ENCODE data around the gene SHISA5.
"Not testable (repeated sequence)": the region's sequence is repeated elsewhere in the genome, so short reads cannot be mapped to it uniquely, and the experiment has no call there.

SHISA5 gene

DNA sequence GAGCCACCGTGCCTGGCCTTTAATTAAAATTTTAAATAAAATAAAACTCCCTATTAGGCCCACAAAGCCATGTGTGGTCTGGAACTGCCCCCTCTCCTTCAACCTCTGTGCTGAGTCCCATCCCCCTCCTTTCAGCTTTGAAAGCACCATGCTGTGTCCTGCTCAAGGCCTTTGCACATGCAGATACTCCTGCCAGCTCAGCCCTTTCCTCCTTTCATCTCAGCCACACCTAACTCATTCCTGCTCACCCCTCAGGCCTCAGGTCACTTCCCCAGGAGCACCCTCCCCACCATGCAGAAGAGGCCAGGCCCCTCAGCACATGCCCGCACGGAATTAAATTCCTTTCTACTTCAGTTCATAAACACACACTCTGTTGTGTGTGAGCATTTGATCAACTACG, 29.4 kb downstream of the SHISA5 start:
- Histone ChIP-seq H3K4me3 (ENCODE audit: severe bottlenecking) (no peak overlapping the region), H3K36me3 (ENCODE audit: low read depth) (peaks cover 3% of the 10 kb centered on the region; the same call in 1 of the 2 replicates), H3K27ac (ENCODE audit: poor library complexity, severe bottlenecking) (no peak overlapping the region), H3K4me1 (ENCODE audit: insufficient read depth, poor library complexity, severe bottlenecking) (peaks cover 11% of the 10 kb centered on the region), H3K9me3 (ENCODE audit: severe bottlenecking) (no peaks in the 10 kb centered on the region), H3K27me3 (ENCODE audit: insufficient read depth, poor library complexity, severe bottlenecking) (no peaks in the 10 kb centered on the region)
- ATAC-seq (ENCODE audit: low read depth), result no peak
- TF ChIP-seq, protein P1, sequence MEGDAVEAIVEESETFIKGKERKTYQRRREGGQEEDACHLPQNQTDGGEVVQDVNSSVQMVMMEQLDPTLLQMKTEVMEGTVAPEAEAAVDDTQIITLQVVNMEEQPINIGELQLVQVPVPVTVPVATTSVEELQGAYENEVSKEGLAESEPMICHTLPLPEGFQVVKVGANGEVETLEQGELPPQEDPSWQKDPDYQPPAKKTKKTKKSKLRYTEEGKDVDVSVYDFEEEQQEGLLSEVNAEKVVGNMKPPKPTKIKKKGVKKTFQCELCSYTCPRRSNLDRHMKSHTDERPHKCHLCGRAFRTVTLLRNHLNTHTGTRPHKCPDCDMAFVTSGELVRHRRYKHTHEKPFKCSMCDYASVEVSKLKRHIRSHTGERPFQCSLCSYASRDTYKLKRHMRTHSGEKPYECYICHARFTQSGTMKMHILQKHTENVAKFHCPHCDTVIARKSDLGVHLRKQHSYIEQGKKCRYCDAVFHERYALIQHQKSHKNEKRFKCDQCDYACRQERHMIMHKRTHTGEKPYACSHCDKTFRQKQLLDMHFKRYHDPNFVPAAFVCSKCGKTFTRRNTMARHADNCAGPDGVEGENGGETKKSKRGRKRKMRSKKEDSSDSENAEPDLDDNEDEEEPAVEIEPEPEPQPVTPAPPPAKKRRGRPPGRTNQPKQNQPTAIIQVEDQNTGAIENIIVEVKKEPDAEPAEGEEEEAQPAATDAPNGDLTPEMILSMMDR (IDR thresholded peaks at IDR 0.05; ENCODE audit: poor library complexity, severe bottlenecking), result no peak
- DNase-seq (ENCODE audit: low spot score), result no peak

DNA sequence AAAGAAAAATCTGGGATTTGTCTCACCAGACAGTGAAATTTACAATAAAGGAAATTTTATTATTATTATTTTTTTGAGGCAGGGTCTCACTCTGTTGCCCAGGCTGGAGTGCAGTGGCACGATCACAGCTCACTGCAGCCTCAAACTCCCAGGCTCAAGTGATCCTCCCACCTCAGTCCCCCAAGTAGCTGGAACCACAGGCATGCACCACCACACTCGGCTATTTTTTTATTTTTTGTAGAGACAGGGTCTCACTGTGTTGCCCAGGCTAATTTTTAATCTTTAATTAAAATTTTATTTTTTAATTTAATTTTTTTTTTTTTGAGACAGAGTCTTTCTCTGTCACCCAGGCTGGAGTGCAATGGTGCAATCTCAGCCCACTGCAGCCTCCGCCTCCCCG, 29.9 kb downstream of the SHISA5 start:
- H3K4me1 ChIP-seq (ENCODE audit: insufficient read depth, poor library complexity, severe bottlenecking), result peaks cover 11% of the 10 kb centered on the region
- peak overlapping the region; percentile 85 for H3K27ac ChIP-seq (ENCODE audit: poor library complexity, severe bottlenecking)
- not testable (repeated sequence) for DNase-seq (ENCODE audit: low spot score)

DNA sequence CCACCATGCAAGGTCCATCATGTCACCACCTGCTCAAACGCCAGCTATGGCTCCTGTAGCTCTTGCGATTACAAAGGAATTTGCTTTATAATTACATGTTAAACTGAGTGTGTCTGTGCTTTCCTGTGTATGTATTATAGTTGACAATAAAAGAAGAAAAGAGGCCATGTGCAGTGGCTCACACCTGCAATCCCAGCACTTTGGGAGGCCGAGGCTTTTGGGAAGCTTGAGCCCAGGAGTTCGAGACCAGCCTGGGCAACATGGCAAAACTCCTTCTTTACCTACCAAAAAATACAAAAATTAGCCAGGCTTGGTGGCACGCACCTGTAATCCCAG, 30.4 kb downstream of the SHISA5 start:
- no peak for ATAC-seq (ENCODE audit: low read depth)
- peaks cover 8% of the 10 kb centered on the region; the same call in 1 of the 2 replicates for H3K36me3 ChIP-seq (ENCODE audit: low read depth)
- TF ChIP-seq, protein P1 (IDR thresholded peaks at IDR 0.05; ENCODE audit: poor library complexity, severe bottlenecking), result no peak
- H3K4me3 ChIP-seq (ENCODE audit: severe bottlenecking), result no peak overlapping the region
- H3K27ac ChIP-seq (ENCODE audit: poor library complexity, severe bottlenecking), result peak overlapping the region; percentile 85
- no peak for DNase-seq (ENCODE audit: low spot score)
- H3K27me3 ChIP-seq (ENCODE audit: insufficient read depth, poor library complexity, severe bottlenecking), result no peaks in the 10 kb centered on the region
- no peaks in the 10 kb centered on the region for H3K9me3 ChIP-seq (ENCODE audit: severe bottlenecking)
- peaks cover 11% of the 10 kb centered on the region for H3K4me1 ChIP-seq (ENCODE audit: insufficient read depth, poor library complexity, severe bottlenecking)

More for the DNA sequence above, 29.9 kb downstream of the SHISA5 start:
- H3K36me3 ChIP-seq (ENCODE audit: low read depth); ATAC-seq (ENCODE audit: low read depth); H3K4me3 ChIP-seq (ENCODE audit: severe bottlenecking); H3K27me3 ChIP-seq (ENCODE audit: insufficient read depth, poor library complexity, severe bottlenecking); H3K9me3 ChIP-seq (ENCODE audit: severe bottlenecking): not testable (repeated sequence)

DNA sequence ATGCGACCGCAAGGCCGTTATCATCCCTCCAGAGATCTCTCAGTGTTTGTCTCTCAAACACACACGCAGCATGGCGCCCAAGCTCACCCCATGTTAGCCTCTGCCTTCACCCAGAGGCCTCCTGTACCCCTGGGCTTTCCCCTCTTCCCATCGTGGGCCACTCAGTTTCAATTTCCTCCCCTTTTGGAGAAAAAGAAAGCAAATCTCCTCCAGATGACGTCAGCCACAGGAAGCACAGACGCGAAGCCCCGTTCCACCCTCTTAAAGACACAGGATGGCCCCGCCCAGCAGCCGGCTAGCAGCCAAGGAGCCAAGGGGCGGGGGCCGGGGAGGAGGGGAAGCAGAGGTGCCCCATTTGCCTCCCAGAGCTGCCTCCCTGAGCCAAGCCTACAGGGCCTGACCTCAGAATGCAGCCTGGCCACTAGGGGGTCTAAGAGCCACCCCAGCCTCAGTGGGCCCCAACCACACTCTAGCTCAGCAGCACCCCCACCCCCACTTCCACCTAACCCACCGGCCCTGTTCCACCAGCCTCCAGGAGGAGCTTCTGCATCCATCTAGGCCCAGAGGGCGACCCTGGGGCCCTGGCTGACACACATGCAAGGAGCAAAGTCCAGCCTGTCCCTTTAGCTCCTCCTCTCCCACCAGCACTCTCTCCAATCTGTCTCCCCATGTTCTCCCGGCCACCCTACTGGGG, 30.9 kb downstream of the SHISA5 start:
- ATAC-seq (ENCODE audit: low read depth) (peak; percentile 84), DNase-seq (ENCODE audit: low spot score) (peak; percentile 91)
- TF ChIP-seq, protein P1 (IDR thresholded peaks at IDR 0.05; ENCODE audit: poor library complexity, severe bottlenecking), result peak; percentile 42
- H3K9me3 ChIP-seq (ENCODE audit: severe bottlenecking), result no peaks in the 10 kb centered on the region
- H3K27me3 ChIP-seq (ENCODE audit: insufficient read depth, poor library complexity, severe bottlenecking), result no peaks in the 10 kb centered on the region
- peaks cover 11% of the 10 kb centered on the region for H3K4me1 ChIP-seq (ENCODE audit: insufficient read depth, poor library complexity, severe bottlenecking)
- peak overlapping the region; percentile 51 for H3K4me3 ChIP-seq (ENCODE audit: severe bottlenecking)
- H3K27ac ChIP-seq (ENCODE audit: poor library complexity, severe bottlenecking), result peak overlapping the region; percentile 85
- peaks cover 13% of the 10 kb centered on the region; the same call in 1 of the 2 replicates for H3K36me3 ChIP-seq (ENCODE audit: low read depth)

DNA sequence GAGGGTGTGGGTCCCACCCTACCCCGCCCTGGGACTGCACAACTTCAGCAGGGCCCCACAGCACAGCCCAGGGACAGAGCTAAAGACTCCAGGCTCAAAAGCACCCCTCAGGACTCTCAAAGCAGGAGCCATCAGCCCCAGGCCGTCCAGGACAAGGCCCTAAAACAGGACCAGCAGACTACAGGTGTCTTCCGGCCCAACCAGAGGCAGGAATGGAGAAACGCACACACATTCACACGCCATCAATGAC, 31.4 kb downstream of the SHISA5 start:
- H3K4me1 ChIP-seq (ENCODE audit: insufficient read depth, poor library complexity, severe bottlenecking), result peaks cover 11% of the 10 kb centered on the region
- peak; percentile 47 for ATAC-seq (ENCODE audit: low read depth)
- H3K4me3 ChIP-seq (ENCODE audit: severe bottlenecking), result peak overlapping the region; percentile 51
- DNase-seq (ENCODE audit: low spot score), result no peak
- no peaks in the 10 kb centered on the region for H3K27me3 ChIP-seq (ENCODE audit: insufficient read depth, poor library complexity, severe bottlenecking)
- H3K36me3 ChIP-seq (ENCODE audit: low read depth), result peaks cover 18% of the 10 kb centered on the region
- TF ChIP-seq, protein P1 (IDR thresholded peaks at IDR 0.05; ENCODE audit: poor library complexity, severe bottlenecking), result no peak
- no peaks in the 10 kb centered on the region for H3K9me3 ChIP-seq (ENCODE audit: severe bottlenecking)
- peak overlapping the region; percentile 85 for H3K27ac ChIP-seq (ENCODE audit: poor library complexity, severe bottlenecking)

Measured in RWPE2 (cell line).